Large intestine (tissue), 3 donors: ENCODE data around the gene SATB2. TPM values are rescaled to one million over a fixed set of nuclear protein-coding genes. Genes with fewer than 3 reads are reported as not detected.
A peak's percentile ranks its signal among the peaks of the same experiment; 100 is the strongest.

ENCODE experiments used
- DNase-seq, 2 donors: peaks; one replicate each; pipeline versions ENCODE4 v3.0.0 to v3.0.0-alpha.2; 2013
- H3K27ac ChIP-seq: one replicate; pipeline ENCODE4 v1.5.1; 2013; ENCODE audit warnings: low read length
- H3K27me3 ChIP-seq: 2 replicates; pipeline ENCODE4 v1.6.1; 2013; ENCODE audit warnings: low read length; ENCODE audit not compliant: control insufficient read depth, insufficient read depth
- H3K36me3 ChIP-seq: 2 replicates; pipeline ENCODE4 v1.6.1; 2013; ENCODE audit warnings: low read length; ENCODE audit not compliant: control insufficient read depth, insufficient read depth
- H3K4me1 ChIP-seq: one replicate; pipeline ENCODE4 v1.6.1; 2013; ENCODE audit warnings: low read length; ENCODE audit not compliant: control insufficient read depth, insufficient read depth
- H3K4me3 ChIP-seq: one replicate; pipeline ENCODE4 v1.5.1; 2013; ENCODE audit warnings: low read length
- H3K9me3 ChIP-seq: one replicate; pipeline ENCODE4 v1.6.1; 2013; ENCODE audit warnings: mild to moderate bottlenecking, low read depth, low read length, moderate library complexity; ENCODE audit not compliant: control insufficient read depth
- WGBS: methylation state at CpG from one replicate; pipeline ENCODE4 v1.1.5; 2013; ENCODE audit warnings: low lambda C conversion rate; ENCODE audit not compliant: insufficient coverage; 5-methylcytosine and 5-hydroxymethylcytosine counted together
- polyA plus RNA-seq: library from polyadenylated mRNA; unstranded; fragments of 120-200 nt; gene quantifications from one replicate; pipeline ENCODE4 v1.2.1, GENCODE V29; 2013

The SATB2 gene
- polyA plus RNA-seq, 1 donor = 5.0 TPM

GRCh38 chr2:199329031-199329430 is 128.7 kb downstream of the SATB2 start:
- Histone ChIP-seq H3K9me3 (no peaks in the 10 kb centered on the region), H3K27me3 (no peaks in the 10 kb centered on the region), H3K36me3 (peaks cover 17% of the 10 kb centered on the region), H3K4me1 (no peaks in the 10 kb centered on the region), H3K4me3 (no peak overlapping the region), H3K27ac (no peak overlapping the region)
- WGBS = 100% methylated on average over 1 of the region's 4 CpGs
- no peak for DNase-seq

- no peak for DNase-seq
- no peaks in the 10 kb centered on the region for H3K4me1 ChIP-seq
- no peaks in the 10 kb centered on the region for H3K27me3 ChIP-seq
- WGBS = no CpG with 5 or more reads among the region's 1 CpG
- no peaks in the 10 kb centered on the region for H3K9me3 ChIP-seq
- H3K36me3 ChIP-seq = peaks cover 31% of the 10 kb centered on the region
- no peak overlapping the region for H3K27ac ChIP-seq
- no peak overlapping the region for H3K4me3 ChIP-seq
Measured at GRCh38 chr2:199325881-199326280, 131.9 kb downstream of the SATB2 start.

GRCh38 chr2:199322151-199322550 is 135.6 kb downstream of the SATB2 start:
- Histone ChIP-seq H3K4me1 (no peaks in the 10 kb centered on the region), H3K36me3 (peaks cover 29% of the 10 kb centered on the region), H3K27me3 (no peaks in the 10 kb centered on the region), H3K27ac (no peak overlapping the region), H3K9me3 (no peaks in the 10 kb centered on the region), H3K4me3 (no peak overlapping the region)
- DNase-seq = no peak
- WGBS = 100% methylated on average over 1 of the region's 1 CpG

GRCh38 chr2:199317646-199318045 is 140.1 kb downstream of the SATB2 start:
- DNase-seq = no peak
- 87% methylated on average over 2 of the region's 5 CpGs for WGBS

GRCh38 chr2:199316851-199317250 is 140.9 kb downstream of the SATB2 start:
- H3K9me3 ChIP-seq = no peaks in the 10 kb centered on the region
- H3K27ac ChIP-seq = no peak overlapping the region
- peaks cover 18% of the 10 kb centered on the region for H3K36me3 ChIP-seq
- no peaks in the 10 kb centered on the region for H3K4me1 ChIP-seq
- H3K4me3 ChIP-seq = no peak overlapping the region
- 100% methylated on average over 1 of the region's 3 CpGs for WGBS
- H3K27me3 ChIP-seq = no peaks in the 10 kb centered on the region
- no peak for DNase-seq

More at GRCh38 chr2:199317646-199318045, 140.1 kb downstream of the SATB2 start:
- H3K4me3 ChIP-seq = no peak overlapping the region
- H3K36me3 ChIP-seq = peaks cover 17% of the 10 kb centered on the region
- no peak overlapping the region for H3K27ac ChIP-seq
- no peaks in the 10 kb centered on the region for H3K27me3 ChIP-seq
- H3K4me1 ChIP-seq = no peaks in the 10 kb centered on the region
- no peaks in the 10 kb centered on the region for H3K9me3 ChIP-seq

GRCh38 chr2:199315299-199316179 is 142.2 kb downstream of the SATB2 start:
- Histone ChIP-seq H3K4me3 (no peak overlapping the region), H3K9me3 (no peaks in the 10 kb centered on the region), H3K27ac (no peak overlapping the region), H3K27me3 (no peaks in the 10 kb centered on the region), H3K4me1 (no peaks in the 10 kb centered on the region), H3K36me3 (peaks cover 15% of the 10 kb centered on the region)
- 100% methylated on average over 1 of the region's 1 CpG for WGBS
- DNase-seq = peak in 1 of 2 donors; percentile 29

GRCh38 chr2:199312931-199313330 is 144.8 kb downstream of the SATB2 start:
- DNase-seq = no peak

GRCh38 chr2:199310771-199311585 is 146.8 kb downstream of the SATB2 start:
- Histone ChIP-seq H3K4me1 (no peaks in the 10 kb centered on the region), H3K27me3 (no peaks in the 10 kb centered on the region), H3K9me3 (no peaks in the 10 kb centered on the region), H3K36me3 (peaks cover 22% of the 10 kb centered on the region), H3K27ac (no peak overlapping the region), H3K4me3 (no peak overlapping the region)
- WGBS = no CpG with 5 or more reads among the region's 7 CpGs
- no peak for DNase-seq

More at GRCh38 chr2:199312931-199313330, 144.8 kb downstream of the SATB2 start:
- H3K36me3 ChIP-seq = peaks cover 23% of the 10 kb centered on the region
- H3K4me3 ChIP-seq = no peak overlapping the region
- no peaks in the 10 kb centered on the region for H3K27me3 ChIP-seq
- no peaks in the 10 kb centered on the region for H3K4me1 ChIP-seq
- no peaks in the 10 kb centered on the region for H3K9me3 ChIP-seq
- H3K27ac ChIP-seq = no peak overlapping the region
- WGBS = 95% methylated on average over 3 of the region's 3 CpGs

GRCh38 chr2:199309973-199310372 is 147.8 kb downstream of the SATB2 start:
- Histone ChIP-seq H3K9me3 (no peaks in the 10 kb centered on the region), H3K36me3 (peaks cover 22% of the 10 kb centered on the region), H3K4me1 (no peaks in the 10 kb centered on the region), H3K27ac (no peak overlapping the region), H3K27me3 (no peaks in the 10 kb centered on the region), H3K4me3 (no peak overlapping the region)
- no peak for DNase-seq
- WGBS = 80% methylated on average over 2 of the region's 6 CpGs

- Histone ChIP-seq H3K4me3 (no peak overlapping the region), H3K27ac (no peak overlapping the region), H3K4me1 (no peaks in the 10 kb centered on the region), H3K36me3 (peaks cover 22% of the 10 kb centered on the region), H3K27me3 (no peaks in the 10 kb centered on the region), H3K9me3 (no peaks in the 10 kb centered on the region)
- whole genome bisulfite sequencing = 80% methylated on average over 1 of the region's 4 CpGs
- no peak for DNase-seq
Measured at GRCh38 chr2:199309411-199309810, 148.3 kb downstream of the SATB2 start.
